NCI-H345 (cell line): ENCODE results near the gene RTN4RL2.

Experiments used
- DNase-seq: peaks from one replicate; lab custom pipeline; 2025; lab: John Stamatoyannopoulos, UW

RTN4RL2 gene

DNA sequence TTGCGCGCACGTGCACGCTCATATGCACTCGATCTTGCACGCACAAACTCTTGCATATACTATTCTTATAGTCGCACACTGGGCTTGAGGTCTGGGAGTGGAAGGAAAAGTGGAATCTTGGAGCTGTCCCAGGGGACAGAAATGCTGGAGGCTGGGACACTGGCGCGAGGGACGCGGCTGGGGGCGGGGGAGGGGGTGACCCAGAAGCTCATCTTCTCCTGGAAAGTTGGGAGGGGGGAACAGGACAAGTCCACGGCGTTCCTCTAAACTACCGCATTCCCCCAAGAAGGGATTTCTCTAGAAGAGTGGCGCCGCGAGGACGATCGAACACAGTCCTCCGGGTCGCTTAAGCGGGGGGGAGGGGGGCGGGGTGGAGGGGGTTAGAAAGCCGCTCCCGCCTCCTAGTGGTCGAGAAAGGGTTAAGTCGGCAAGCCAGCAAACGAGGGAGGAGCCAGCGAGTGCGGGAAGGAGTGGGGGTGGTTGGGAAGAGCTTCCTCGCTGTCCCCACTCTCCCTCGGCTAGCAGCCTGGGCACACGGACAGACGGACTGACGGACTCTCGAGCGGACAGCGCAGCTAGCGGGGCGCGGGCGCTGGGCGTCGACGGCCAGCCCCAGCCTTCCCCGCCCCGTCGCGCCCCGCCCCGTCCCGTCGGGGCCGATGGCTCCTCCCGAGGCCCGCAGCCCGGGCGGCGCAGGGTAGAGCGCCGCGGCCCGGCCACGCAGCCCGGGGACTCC lies at the start of gene RTN4RL2:
Gene RTN4RL2, plus strand, starts transcription at position 507 of the 736 bp plus-strand sequence. CDS start 338 bp downstream, outside the sequence.
- DNase-seq, result peak; percentile 53

DNA sequence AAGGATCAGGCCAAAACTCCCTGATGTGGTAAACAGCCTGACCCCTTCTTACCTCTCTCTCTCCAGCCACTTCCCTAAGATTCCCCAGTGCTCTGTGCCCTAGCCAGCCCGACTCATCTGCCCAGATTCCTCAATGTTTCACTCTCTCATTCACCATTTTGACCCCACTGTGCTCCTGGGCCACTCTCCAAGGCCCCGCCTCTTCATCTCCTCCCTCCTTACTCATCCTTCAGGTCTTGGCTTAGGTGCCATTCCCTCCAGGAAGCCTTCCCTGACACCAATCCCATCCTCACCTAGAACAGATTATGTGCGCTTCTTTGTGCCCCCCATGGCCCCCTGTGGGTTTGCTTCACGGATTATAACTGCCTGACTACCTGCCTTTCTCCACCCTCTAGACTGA lies 46.6 kb upstream of the RTN4RL2 start:
- DNase-seq, result no peak

DNA sequence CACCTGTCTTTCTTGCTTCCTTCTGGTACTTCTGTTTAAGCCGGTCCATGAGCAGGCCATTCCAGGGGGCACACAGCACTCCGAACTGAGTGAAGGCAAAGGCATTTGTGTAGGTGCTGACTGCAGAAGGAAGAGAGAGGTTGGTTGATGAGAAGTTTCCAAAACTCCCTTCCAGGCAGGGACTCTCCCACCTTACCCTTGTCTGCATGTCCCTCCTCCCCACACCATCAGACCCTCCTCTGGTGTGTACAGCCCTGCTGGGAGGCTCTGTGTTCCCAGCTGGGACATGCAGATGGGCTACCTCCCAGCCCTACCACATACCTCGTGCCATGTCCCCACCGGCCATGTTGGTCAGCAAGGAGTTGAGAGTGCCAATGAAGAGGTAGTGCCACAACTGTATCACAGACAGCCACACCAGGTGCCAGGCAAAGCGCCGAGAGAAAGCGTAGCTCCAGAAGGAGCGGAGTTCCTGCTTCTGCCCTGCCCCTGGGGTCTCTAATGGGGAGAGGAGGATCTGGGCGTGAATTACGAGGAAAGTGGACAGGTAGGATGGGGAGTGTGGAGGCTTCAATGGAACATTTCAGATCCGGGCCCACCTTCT lies 45.6 kb upstream of the RTN4RL2 start:
- no peak for DNase-seq

DNA sequence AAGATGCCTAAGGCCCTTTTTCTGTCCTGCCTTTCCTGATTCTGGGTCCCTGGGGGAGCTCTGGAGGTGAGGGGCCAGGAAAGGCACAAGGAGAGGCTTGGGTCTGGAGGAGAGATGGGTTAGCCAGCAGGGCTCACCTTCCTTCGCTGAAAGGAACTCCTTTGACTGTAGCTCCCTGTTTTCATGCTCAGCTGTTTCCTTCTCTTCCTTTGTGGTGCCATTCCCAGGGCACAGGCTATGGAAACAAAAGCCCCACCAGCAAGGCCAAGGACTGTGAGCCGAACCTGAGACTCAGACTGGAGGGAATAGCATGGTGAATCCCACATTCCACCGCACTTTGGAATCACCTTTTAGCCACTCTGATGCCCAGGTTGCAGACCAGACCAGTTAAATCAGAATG lies 43.9 kb upstream of the RTN4RL2 start:
- no peak for DNase-seq

DNA sequence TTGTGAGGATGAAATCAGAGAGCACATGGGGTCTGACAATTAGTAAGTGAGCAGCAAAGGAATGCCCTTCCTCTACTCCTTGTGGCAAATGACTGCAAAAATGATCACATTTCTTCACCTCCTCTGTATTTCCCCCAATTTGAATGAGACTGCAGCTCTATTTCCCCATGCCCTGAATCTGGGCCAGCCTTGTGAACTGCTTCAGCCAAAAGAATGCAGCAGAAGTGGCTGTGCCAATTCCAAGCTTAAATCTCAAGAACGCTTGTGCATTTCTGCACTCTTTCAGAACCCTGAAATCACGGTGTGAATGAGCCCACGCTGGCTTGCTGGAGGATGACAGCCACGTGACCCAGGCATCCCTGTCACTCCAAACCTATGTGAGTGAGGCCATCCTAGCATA lies 43.3 kb upstream of the RTN4RL2 start:
- DNase-seq, result no peak

DNA sequence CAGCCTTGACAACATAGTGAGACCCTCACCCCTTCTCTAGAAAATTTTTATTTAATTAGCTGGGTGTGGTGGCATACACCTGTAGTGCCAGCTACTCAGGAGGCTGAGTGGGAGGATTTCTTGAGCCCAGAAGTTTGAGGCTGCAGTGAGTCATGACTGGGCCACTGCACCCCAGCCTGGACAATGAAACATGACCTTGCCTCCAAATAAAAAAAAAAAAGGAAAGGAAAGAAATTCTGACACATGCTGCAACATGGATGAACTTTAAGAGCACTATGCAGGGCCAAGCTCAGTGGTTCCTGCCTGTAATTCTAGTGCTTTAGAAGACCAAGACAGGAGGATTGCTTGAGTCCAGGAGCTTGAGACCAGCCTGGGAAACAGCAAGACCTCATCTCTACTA lies 42.2 kb upstream of the RTN4RL2 start:
- DNase-seq, result no peak

DNA sequence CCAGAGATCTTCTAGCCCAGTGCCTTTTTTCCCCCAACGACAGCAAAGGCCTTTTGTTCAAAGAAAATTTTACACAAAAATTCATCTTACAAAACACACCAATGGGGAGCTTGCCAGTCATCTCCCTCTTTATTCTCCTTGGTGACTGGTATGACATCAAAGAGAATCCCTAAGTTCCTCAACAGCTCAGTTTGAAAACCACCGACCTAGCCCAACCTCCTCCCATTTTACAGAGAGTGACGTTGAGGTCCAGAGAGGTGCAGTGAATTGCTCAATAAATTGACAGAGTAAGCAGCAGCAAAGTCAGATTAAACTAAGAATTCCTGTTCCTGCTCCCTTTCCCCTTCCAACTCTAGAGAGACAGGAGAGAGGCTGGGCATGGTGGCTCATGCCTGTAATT lies 41.2 kb upstream of the RTN4RL2 start:
- DNase-seq, result no peak

DNA sequence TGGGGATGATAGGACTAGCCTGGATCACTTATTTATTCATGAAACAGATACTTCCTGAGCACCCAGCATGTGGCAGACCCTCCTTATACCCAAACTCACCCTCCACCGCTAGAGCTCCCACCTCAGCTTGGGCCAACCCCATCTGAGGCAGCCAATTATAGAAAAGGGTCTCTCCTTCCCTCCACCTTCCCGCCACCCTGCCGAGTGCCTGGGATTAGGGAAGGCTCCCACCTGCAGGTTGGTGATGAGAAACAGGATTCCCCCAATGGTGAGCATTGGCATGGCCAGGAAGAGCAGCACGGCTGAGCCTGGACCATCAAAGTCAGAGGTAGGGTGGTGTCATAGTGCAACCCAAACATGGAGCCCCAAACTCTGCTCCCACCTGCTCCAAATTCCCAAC lies 39.3 kb upstream of the RTN4RL2 start:
- no peak for DNase-seq

DNA sequence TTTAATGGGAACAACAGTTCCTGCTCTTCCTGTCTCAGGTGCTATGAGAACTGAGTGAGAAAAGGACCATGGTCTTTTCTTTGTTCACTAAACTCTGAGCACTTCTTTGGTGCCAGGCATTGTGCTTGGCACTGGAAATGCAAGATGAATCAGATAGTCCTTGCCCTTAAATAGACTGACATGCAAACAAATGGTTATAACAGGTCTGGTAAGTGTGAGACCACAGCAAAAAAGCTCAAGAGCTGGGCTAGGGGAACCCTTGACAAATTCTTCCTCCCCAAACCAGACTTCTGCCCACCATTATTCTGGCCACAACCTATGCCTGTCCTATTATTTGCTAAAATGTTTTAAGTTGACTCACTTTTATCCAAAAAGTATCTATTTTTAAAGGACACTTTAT lies 38.5 kb upstream of the RTN4RL2 start:
- DNase-seq, result no peak

DNA sequence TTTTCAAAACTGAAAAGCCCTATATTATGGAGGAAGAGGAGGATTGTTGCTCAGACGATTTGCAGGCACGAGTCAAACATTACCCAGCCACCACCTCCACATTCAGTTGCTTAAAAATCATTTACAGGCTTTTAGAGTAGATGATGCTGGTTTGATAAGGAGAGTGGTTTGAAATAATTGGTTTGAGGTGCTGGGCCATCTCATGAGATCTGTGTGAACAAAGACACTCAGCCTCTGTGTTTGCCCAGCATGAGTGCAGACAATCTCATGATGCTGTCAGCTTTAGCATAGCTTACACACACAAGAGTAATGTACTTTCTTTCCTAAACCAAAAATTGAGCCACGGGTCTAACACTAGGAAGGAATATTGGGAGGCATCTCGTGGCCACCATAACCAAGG lies 37.7 kb upstream of the RTN4RL2 start:
- no peak for DNase-seq

DNA sequence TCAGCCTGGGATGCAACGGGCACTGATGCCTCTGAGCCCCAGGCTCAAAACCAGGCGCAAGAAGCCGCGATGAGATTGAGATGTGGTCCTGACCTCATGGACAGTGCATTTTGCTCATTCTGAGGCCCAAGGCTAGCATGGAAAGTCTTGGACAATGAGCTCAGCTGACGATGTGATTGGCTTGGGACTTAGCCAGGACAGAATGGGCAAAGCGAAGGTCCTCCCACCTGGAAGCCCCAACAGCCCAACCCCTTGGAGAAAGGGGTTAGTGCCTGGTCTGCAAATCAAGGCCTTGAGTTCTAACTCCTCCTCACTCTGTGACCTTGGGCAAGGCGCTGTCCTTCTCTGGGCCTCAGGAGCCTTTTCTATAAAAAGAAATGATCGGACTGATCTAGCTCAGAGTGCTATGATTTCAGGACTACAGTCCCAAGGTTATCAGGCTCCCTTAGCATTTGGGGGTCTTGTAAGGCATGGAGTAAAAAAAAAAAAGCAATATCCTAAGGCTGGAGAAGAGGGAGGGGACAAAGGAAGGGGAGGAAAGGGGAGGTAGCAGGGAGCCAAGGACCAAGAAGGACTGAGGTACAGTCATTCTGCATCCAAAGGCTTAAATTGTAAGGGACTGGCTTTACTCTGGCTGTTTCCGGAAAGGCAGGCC lies 36.1 kb upstream of the RTN4RL2 start:
- DNase-seq, result no peak

DNA sequence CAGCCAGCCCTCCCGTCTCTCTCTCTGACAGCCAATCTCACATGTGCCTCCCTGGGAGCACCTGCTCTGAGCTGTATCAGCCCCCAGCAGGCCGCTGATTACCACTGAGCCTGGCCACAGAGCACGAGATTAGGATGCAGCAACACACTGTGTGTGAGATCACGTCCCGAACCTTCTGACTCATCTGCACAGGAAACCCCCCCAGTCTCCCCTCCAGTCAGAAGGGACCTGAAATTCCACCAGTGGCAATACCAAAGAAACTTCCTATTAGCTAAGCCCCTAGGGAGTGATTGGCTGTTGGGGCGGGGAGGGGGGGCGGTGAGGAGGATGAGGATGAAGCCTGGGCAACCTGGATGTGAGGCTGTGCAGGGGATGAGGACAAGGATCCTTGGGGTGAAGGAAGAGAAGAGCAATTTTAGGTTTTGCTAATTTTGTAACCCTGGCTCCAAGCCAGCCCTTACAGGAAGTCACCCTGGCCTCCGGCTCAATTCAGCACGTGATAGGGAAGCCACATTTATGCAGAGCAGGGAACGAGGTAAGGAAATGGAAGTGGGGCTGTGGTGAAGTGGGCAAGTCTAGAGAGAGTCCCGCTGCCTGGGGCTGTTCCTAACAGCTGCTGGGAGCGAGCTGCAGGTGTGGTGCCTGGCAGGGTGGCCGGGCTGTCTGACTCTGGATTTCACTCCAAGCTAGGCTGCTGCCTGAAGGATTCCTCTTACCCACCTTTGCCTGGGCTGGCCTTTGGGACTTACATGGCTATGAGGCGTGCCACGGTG lies 35.4 kb upstream of the RTN4RL2 start:
- DNase-seq, result peak; percentile 51

DNA sequence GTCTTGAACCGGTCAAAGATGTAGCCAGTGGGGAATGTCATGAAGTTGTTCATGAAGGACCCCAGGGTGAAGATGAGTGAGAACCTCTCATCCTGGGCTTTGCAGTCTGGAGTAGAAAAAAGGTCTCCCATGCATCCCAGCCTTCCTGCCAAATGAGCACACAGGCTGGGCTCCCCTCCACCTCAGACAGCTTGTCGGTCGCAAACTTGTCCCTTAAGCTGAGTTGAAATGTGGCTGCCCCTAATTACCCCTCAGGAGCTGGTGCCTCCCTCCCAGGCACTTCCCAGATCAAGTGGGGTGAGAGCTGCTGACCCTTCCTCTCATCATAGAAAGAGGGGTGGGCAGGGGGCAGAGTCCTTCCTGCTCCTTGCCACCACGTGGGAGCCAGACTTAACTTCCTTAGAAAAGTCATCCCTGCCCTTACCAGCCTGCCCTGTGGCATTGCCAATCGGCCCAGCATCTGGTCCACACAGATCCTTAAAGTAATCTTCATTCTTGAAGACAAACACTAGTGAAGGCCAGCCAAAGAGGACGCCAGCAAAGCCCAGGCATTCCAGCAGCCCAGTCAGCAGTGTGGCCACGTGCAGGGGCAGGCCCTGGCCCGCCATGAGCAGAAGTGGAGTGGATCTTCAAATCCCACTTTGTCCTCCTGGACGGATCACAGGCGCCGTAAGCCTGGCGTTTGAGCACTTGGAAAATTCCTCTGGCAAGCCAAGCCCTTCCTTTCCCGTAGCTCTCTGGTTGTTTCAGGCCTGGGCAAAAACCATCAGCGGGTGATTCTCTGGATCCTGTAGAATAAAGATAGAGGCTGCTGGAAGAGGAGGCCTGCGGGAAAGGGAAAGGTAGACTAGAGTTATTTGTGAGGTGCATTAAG lies 34.5 kb upstream of the RTN4RL2 start:
- DNase-seq, result no peak

DNA sequence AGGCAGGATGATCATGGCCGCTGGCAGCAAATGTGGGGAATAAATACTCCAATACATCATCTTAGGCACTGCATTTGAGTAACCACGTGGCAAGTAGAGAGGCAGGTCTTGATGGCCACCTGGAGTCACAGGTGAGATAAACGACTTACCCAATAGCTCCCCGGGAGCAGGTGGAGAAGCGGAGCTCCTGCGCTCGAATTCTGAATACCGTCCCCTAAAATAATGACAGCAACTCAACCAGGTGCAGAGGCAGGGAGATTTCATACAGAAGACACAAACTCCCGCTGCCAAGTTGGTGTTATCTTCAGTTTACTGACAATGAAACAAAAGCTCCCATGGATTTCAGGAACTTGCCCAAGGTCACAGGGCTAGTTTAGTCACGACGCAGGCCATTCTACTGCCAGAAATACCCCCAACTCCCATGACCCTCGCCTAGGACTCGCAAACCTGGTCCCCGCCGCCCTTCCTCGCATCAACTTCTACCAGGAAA lies 33.8 kb upstream of the RTN4RL2 start:
- no peak for DNase-seq

DNA sequence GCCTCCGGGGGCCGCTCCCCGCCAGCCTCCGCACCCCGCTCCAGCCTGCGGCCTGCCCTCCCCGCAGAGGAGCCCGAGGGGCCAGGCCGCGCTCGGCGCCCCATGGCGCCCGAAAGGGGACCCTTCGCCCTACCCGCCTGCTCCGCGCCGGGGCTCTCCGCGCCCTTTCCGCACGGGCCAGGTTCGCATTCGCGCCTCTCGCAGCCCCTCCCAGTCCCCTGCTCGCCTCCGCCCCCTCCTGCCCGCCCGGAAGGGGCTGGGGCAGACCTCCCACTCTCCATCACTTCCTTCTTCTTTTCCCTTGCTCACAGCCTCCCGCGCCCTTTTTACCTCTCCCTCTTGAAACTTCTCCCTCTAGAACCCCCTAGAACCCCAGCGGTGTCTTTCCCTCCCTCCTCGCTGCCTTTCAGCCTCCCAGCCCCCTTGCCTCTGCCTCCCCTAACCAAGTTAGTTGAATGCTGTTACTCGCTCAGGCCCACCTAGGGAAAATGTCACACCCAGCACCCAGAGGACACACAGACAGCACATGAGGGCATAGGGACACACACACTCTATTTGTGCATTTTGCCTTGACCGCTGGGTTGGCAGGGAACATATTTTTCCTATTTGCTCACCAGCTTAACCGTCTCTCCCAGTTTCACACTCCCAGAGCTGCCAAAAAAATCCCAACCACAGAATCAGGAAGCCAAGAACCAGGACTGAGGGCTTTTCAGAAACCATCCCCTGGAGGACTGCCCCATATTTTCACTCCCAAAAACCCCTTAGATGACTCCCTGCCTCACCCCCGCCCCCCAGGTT lies 33.2 kb upstream of the RTN4RL2 start, which contains the start of gene SLC43A3:
Gene SLC43A3, minus strand, starts transcription at position 193 of the 798 bp plus-strand sequence. CDS start 949 bp downstream, outside the sequence.
- DNase-seq, result no peak

DNA sequence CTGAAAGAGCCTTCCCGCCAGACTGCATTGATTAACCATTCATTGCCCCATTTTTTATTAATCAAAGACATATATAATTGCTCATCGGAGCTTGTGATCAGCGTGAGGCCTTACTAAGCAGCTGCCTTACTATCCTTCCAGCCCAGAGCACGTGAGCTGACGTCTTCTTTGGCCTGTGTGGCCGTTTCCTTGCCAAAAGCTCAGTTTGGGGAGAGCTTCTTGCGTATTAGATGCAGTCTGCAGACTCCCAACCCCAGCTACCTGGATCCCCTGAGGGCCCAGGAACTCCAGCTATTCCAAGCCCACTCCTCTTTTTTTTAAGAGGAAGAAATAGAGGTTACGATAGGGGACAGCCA lies 32.6 kb upstream of the RTN4RL2 start:
- no peak for DNase-seq

DNA sequence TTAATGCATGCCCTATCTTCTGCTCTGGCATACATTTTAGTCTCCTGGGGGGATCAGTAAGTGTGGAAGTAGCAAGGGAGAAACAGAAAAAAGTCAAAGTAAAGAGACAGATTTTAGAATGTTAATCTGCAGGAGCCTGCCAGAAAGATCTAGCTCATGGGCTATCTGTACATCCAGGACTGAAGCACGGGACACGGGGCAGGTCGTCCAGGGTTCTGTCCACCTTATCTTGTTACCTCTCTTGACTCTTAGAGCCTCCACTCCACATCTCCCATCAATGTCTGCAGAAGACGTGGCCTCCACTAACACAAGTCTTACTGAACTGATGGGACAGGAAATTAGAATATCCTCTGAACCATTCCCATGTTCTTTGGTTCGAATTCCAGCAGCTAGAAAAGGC lies 31.7 kb upstream of the RTN4RL2 start:
- DNase-seq, result no peak

DNA sequence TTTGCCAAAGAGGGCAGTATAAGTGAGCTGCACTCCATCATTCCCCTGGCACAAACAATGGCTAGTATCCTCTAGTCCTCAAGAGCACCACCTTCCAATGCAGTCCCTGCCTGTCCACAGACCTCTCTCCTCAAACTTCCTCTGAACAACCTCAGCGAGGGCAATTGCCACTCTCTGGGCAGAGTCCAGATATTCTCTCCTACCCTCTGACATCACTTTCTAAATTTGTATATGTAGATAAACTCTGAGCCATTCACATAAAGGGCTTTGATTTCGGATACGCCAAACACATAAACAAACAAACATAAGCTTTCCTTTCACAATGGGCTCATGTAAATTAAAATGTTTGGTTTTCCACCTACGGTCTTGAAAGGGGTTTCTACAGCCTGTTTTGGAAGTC lies 30.4 kb upstream of the RTN4RL2 start:
- DNase-seq, result peak; percentile 26

DNA sequence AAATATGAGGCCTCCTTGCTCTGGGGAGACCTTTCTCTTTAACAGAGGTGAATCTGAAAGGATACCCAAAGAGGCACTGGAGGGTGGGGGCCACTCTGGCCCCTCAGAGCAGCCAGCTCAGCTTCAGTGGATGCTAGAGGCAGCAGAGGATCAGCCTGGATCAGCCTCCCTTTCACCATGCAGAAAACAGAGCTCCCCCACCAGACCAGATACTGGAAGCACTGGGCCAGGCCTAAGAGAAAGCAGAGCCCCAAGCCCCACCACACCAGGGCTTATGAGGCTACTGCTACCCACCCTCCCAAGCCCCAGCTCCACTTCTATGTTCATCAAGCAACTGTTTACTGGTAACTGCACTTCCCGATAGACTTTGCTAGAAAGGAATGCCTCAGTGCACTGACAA lies 29.4 kb upstream of the RTN4RL2 start:
- no peak for DNase-seq

DNA sequence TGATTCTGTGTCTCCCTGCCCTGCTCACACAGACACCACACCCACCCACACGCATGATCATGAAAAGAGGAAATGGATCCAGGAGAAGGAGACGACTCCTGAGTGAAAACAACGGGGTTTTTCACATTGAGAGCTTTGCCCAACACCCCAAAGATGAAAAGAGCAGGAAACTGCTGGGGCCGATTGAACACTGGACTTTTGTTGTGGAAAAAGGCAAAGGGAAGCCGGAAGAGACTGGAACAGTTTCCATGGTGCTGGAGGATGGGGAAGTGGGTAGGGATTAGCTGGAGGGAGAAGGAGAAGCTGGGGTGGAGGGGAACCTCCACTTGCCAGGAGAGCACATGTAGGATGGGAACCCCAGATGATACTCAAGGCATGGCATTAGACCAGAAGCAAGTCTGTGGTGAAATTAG lies 28.2 kb upstream of the RTN4RL2 start:
- DNase-seq, result no peak
